ENCODE measurements around the gene RFX4.

The RFX4 gene

GRCh38 chr12:106632797-106633450, 50.1 kb downstream of the RFX4 start:
- POLR2A ChIA-PET = no interaction called here
- no peak overlapping the region for H3K27ac ChIP-seq (ENCODE audit: insufficient read depth in 1 of 2, low read depth in 1 of 2, low read length in 2 of 2, poor library complexity in 1 of 2, severe bottlenecking in 2 of 2)
- no peaks in the 10 kb centered on the region for H3K36me3 ChIP-seq (ENCODE audit: control insufficient read depth in 4 of 4, insufficient read depth in 4 of 4, low read length in 3 of 4)
- 86% methylated on average over 6 of the region's 7 CpGs for WGBS (ENCODE audit: insufficient coverage)
- no peaks in the 10 kb centered on the region for H3K9me3 ChIP-seq (ENCODE audit: control extremely low read depth in 1 of 5, control insufficient read depth in 4 of 5, insufficient read depth in 2 of 5, low read depth in 1 of 5, low read length in 4 of 5)
- peaks cover 2 to 26% (median 22%) of the 10 kb centered on the region in 5 experiments for H3K27me3 ChIP-seq (replicated peaks in 2 of 5; ENCODE audit: control insufficient read depth in 4 of 5, insufficient read depth in 5 of 5, low read length in 4 of 5)
- no peaks in the 10 kb centered on the region for H3K4me1 ChIP-seq (ENCODE audit: control extremely low read depth in 1 of 4, control insufficient read depth in 4 of 4, insufficient read depth in 4 of 4, low read length in 3 of 4)
- CTCF ChIA-PET = no interaction called here
- no peak for DNase-seq
- no peak overlapping the region for H3K4me3 ChIP-seq (ENCODE audit: control insufficient read depth in 1 of 7, extremely low read depth in 1 of 7, insufficient read depth in 4 of 7, low read depth in 2 of 7, low read length in 6 of 7)

GRCh38 chr12:106633451-106633823, 50.6 kb downstream of the RFX4 start:
- WGBS (ENCODE audit: insufficient coverage) = 100% methylated on average over 1 of the region's 1 CpG
- ChIA-PET POLR2A (no interaction called here), CTCF (no interaction called here)
- Histone ChIP-seq H3K36me3 (ENCODE audit: control insufficient read depth in 4 of 4, insufficient read depth in 4 of 4, low read length in 3 of 4) (no peaks in the 10 kb centered on the region), H3K27ac (ENCODE audit: insufficient read depth in 1 of 2, low read depth in 1 of 2, low read length in 2 of 2, poor library complexity in 1 of 2, severe bottlenecking in 2 of 2) (no peak overlapping the region), H3K27me3 (replicated peaks in 2 of 5; ENCODE audit: control insufficient read depth in 4 of 5, insufficient read depth in 5 of 5, low read length in 4 of 5) (peaks cover 2 to 26% (median 24%) of the 10 kb centered on the region in 5 experiments), H3K9me3 (ENCODE audit: control extremely low read depth in 1 of 5, control insufficient read depth in 4 of 5, insufficient read depth in 2 of 5, low read depth in 1 of 5, low read length in 4 of 5) (no peaks in the 10 kb centered on the region), H3K4me1 (ENCODE audit: control extremely low read depth in 1 of 4, control insufficient read depth in 4 of 4, insufficient read depth in 4 of 4, low read length in 3 of 4) (no peaks in the 10 kb centered on the region), H3K4me3 (ENCODE audit: control insufficient read depth in 1 of 7, extremely low read depth in 1 of 7, insufficient read depth in 4 of 7, low read depth in 2 of 7, low read length in 6 of 7) (no peak overlapping the region)
- DNase-seq = no peak

GRCh38 chr12:106634206-106634605, 51.4 kb downstream of the RFX4 start:
- DNase-seq = no peak
- CTCF ChIA-PET = no interaction called here
- H3K4me1 ChIP-seq (ENCODE audit: control extremely low read depth in 1 of 4, control insufficient read depth in 4 of 4, insufficient read depth in 4 of 4, low read length in 3 of 4) = no peaks in the 10 kb centered on the region
- 86% methylated on average over 4 of the region's 7 CpGs for WGBS (ENCODE audit: insufficient coverage)
- peaks cover 2 to 28% (median 27%) of the 10 kb centered on the region in 5 experiments for H3K27me3 ChIP-seq (replicated peaks in 2 of 5; ENCODE audit: control insufficient read depth in 4 of 5, insufficient read depth in 5 of 5, low read length in 4 of 5)
- H3K4me3 ChIP-seq (ENCODE audit: control insufficient read depth in 1 of 7, extremely low read depth in 1 of 7, insufficient read depth in 4 of 7, low read depth in 2 of 7, low read length in 6 of 7) = no peak overlapping the region
- H3K27ac ChIP-seq (ENCODE audit: insufficient read depth in 1 of 2, low read depth in 1 of 2, low read length in 2 of 2, poor library complexity in 1 of 2, severe bottlenecking in 2 of 2) = no peak overlapping the region
- H3K9me3 ChIP-seq (ENCODE audit: control extremely low read depth in 1 of 5, control insufficient read depth in 4 of 5, insufficient read depth in 2 of 5, low read depth in 1 of 5, low read length in 4 of 5) = no peaks in the 10 kb centered on the region
- no peaks in the 10 kb centered on the region for H3K36me3 ChIP-seq (ENCODE audit: control insufficient read depth in 4 of 4, insufficient read depth in 4 of 4, low read length in 3 of 4)
- POLR2A ChIA-PET = no interaction called here

- H3K27ac ChIP-seq (ENCODE audit: insufficient read depth in 1 of 2, low read depth in 1 of 2, low read length in 2 of 2, poor library complexity in 1 of 2, severe bottlenecking in 2 of 2) = no peak overlapping the region
- H3K27me3 ChIP-seq (replicated peaks in 2 of 5; ENCODE audit: control insufficient read depth in 4 of 5, insufficient read depth in 5 of 5, low read length in 4 of 5) = peaks cover 7 to 22% (median 8%) of the 10 kb centered on the region in 5 experiments
- H3K9me3 ChIP-seq (ENCODE audit: control extremely low read depth in 1 of 5, control insufficient read depth in 4 of 5, insufficient read depth in 2 of 5, low read depth in 1 of 5, low read length in 4 of 5) = no peaks in the 10 kb centered on the region
- POLR2A ChIA-PET = no interaction called here
- H3K4me3 ChIP-seq (ENCODE audit: control insufficient read depth in 1 of 7, extremely low read depth in 1 of 7, insufficient read depth in 4 of 7, low read depth in 2 of 7, low read length in 6 of 7) = no peak overlapping the region
- H3K36me3 ChIP-seq (ENCODE audit: control insufficient read depth in 4 of 4, insufficient read depth in 4 of 4, low read length in 3 of 4) = no peaks in the 10 kb centered on the region
- CTCF ChIA-PET = no interaction called here
- no peak for DNase-seq
- WGBS (ENCODE audit: insufficient coverage) = 74% methylated on average over 4 of the region's 5 CpGs
- no peaks in the 10 kb centered on the region for H3K4me1 ChIP-seq (ENCODE audit: control extremely low read depth in 1 of 4, control insufficient read depth in 4 of 4, insufficient read depth in 4 of 4, low read length in 3 of 4)
Observed at GRCh38 chr12:106643000-106643399, 60.2 kb downstream of the RFX4 start.

GRCh38 chr12:106644335-106645073, 61.7 kb downstream of the RFX4 start:
- H3K4me3 ChIP-seq (ENCODE audit: control insufficient read depth in 1 of 7, extremely low read depth in 1 of 7, insufficient read depth in 4 of 7, low read depth in 2 of 7, low read length in 6 of 7) = no peak overlapping the region
- no peak for DNase-seq
- no peaks in the 10 kb centered on the region for H3K36me3 ChIP-seq (ENCODE audit: control insufficient read depth in 4 of 4, insufficient read depth in 4 of 4, low read length in 3 of 4)
- H3K27ac ChIP-seq (ENCODE audit: insufficient read depth in 1 of 2, low read depth in 1 of 2, low read length in 2 of 2, poor library complexity in 1 of 2, severe bottlenecking in 2 of 2) = no peak overlapping the region
- WGBS (ENCODE audit: insufficient coverage) = 90% methylated on average over 7 of the region's 16 CpGs
- ChIA-PET POLR2A (no interaction called here), CTCF (no interaction called here)
- no peaks in the 10 kb centered on the region for H3K4me1 ChIP-seq (ENCODE audit: control extremely low read depth in 1 of 4, control insufficient read depth in 4 of 4, insufficient read depth in 4 of 4, low read length in 3 of 4)
- peaks cover 6 to 20% (median 8%) of the 10 kb centered on the region in 5 experiments for H3K27me3 ChIP-seq (replicated peaks in 2 of 5; ENCODE audit: control insufficient read depth in 4 of 5, insufficient read depth in 5 of 5, low read length in 4 of 5)
- H3K9me3 ChIP-seq (ENCODE audit: control extremely low read depth in 1 of 5, control insufficient read depth in 4 of 5, insufficient read depth in 2 of 5, low read depth in 1 of 5, low read length in 4 of 5) = no peaks in the 10 kb centered on the region

GRCh38 chr12:106645074-106645421, 62.2 kb downstream of the RFX4 start:
- 98% methylated on average over 13 of the region's 16 CpGs for WGBS (ENCODE audit: insufficient coverage)
- no peaks in the 10 kb centered on the region for H3K4me1 ChIP-seq (ENCODE audit: control extremely low read depth in 1 of 4, control insufficient read depth in 4 of 4, insufficient read depth in 4 of 4, low read length in 3 of 4)
- H3K4me3 ChIP-seq (ENCODE audit: control insufficient read depth in 1 of 7, extremely low read depth in 1 of 7, insufficient read depth in 4 of 7, low read depth in 2 of 7, low read length in 6 of 7) = no peak overlapping the region
- no peak for DNase-seq
- no peaks in the 10 kb centered on the region for H3K36me3 ChIP-seq (ENCODE audit: control insufficient read depth in 4 of 4, insufficient read depth in 4 of 4, low read length in 3 of 4)
- ChIA-PET CTCF (no interaction called here), POLR2A (no interaction called here)
- H3K27me3 ChIP-seq (replicated peaks in 2 of 5; ENCODE audit: control insufficient read depth in 4 of 5, insufficient read depth in 5 of 5, low read length in 4 of 5) = peaks cover 3 to 20% (median 8%) of the 10 kb centered on the region in 5 experiments
- no peaks in the 10 kb centered on the region for H3K9me3 ChIP-seq (ENCODE audit: control extremely low read depth in 1 of 5, control insufficient read depth in 4 of 5, insufficient read depth in 2 of 5, low read depth in 1 of 5, low read length in 4 of 5)
- H3K27ac ChIP-seq (ENCODE audit: insufficient read depth in 1 of 2, low read depth in 1 of 2, low read length in 2 of 2, poor library complexity in 1 of 2, severe bottlenecking in 2 of 2) = no peak overlapping the region

GRCh38 chr12:106645465-106646330, 62.9 kb downstream of the RFX4 start:
- H3K9me3 ChIP-seq (ENCODE audit: control extremely low read depth in 1 of 5, control insufficient read depth in 4 of 5, insufficient read depth in 2 of 5, low read depth in 1 of 5, low read length in 4 of 5) = no peaks in the 10 kb centered on the region
- WGBS (ENCODE audit: insufficient coverage) = 97% methylated on average over 3 of the region's 6 CpGs
- ChIA-PET POLR2A (no interaction called here), CTCF (no interaction called here)
- no peak for DNase-seq
- no peaks in the 10 kb centered on the region for H3K36me3 ChIP-seq (ENCODE audit: control insufficient read depth in 4 of 4, insufficient read depth in 4 of 4, low read length in 3 of 4)
- no peak overlapping the region for H3K4me3 ChIP-seq (ENCODE audit: control insufficient read depth in 1 of 7, extremely low read depth in 1 of 7, insufficient read depth in 4 of 7, low read depth in 2 of 7, low read length in 6 of 7)
- peaks cover 3 to 18% (median 8%) of the 10 kb centered on the region in 5 experiments for H3K27me3 ChIP-seq (replicated peaks in 2 of 5; ENCODE audit: control insufficient read depth in 4 of 5, insufficient read depth in 5 of 5, low read length in 4 of 5)
- H3K4me1 ChIP-seq (ENCODE audit: control extremely low read depth in 1 of 4, control insufficient read depth in 4 of 4, insufficient read depth in 4 of 4, low read length in 3 of 4) = no peaks in the 10 kb centered on the region
- no peak overlapping the region for H3K27ac ChIP-seq (ENCODE audit: insufficient read depth in 1 of 2, low read depth in 1 of 2, low read length in 2 of 2, poor library complexity in 1 of 2, severe bottlenecking in 2 of 2)
